Epithelial cell of esophagus (primary cell): ENCODE results near the gene GATA1.

Experiments
- DNase-seq: peaks from one replicate; pipeline ENCODE4 v3.0.0; 2010; ENCODE audit warnings: low read depth
- H3K4me3 ChIP-seq: 2 replicates; pipeline ENCODE4 v1.5.1; 2011; ENCODE audit warnings: mild to moderate bottlenecking, low read length, control low read depth
- TF ChIP-seq, protein P1 (sequence below): IDR thresholded peaks from 2 replicates; pipeline ENCODE4 v1.5.1; 2011; ENCODE audit warnings: low read depth, mild to moderate bottlenecking, low read length, control low read depth, inconsistent platforms; ENCODE audit not compliant: insufficient read depth; ENCODE audit errors: missing control alignments

The GATA1 gene

DNA sequence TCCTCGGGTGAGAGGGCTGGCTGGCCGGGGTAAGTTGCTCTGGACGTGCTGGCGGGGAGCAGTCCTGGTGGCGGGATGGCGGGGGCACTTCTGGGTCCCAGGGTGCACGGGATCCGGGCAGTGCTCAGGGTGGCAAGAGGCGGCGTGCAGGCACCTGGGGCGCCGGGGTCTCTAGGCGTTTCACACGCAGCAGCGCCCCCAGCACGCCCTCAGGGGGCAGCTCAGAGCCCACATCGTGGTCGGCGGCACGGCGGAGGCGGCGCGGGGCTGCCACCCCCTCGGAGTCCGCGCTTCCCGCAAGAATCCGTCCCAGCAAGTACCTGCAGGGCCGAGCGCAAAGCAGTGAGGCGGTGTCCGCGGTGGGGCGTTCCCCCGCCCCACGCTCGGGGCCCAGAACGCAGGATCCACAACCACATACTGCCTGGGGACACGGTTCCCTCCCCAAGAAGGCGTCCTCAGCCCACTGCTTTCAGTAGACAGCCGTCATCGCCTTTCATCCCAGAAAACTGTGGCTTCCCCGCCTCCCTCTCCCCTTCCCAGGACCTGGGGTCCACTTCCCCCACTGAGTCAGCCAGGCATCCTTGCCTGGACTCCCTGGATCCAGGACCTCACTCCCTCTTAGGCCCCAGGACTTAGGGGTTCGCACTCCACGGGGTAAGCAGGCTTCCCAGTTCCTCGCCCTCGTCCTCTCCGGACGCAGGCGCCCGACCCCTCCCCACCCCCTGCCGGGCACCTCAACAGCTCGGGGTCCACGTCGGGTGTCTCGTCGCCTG lies 44.9 kb downstream of the GATA1 start:
- H3K4me3 ChIP-seq = no peak overlapping the region
- DNase-seq = no peak
- TF ChIP-seq, protein P1, sequence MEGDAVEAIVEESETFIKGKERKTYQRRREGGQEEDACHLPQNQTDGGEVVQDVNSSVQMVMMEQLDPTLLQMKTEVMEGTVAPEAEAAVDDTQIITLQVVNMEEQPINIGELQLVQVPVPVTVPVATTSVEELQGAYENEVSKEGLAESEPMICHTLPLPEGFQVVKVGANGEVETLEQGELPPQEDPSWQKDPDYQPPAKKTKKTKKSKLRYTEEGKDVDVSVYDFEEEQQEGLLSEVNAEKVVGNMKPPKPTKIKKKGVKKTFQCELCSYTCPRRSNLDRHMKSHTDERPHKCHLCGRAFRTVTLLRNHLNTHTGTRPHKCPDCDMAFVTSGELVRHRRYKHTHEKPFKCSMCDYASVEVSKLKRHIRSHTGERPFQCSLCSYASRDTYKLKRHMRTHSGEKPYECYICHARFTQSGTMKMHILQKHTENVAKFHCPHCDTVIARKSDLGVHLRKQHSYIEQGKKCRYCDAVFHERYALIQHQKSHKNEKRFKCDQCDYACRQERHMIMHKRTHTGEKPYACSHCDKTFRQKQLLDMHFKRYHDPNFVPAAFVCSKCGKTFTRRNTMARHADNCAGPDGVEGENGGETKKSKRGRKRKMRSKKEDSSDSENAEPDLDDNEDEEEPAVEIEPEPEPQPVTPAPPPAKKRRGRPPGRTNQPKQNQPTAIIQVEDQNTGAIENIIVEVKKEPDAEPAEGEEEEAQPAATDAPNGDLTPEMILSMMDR = no peak

- DNase-seq = no peak
- TF ChIP-seq, protein P1 = no peak
- H3K4me3 ChIP-seq = no peak overlapping the region
Measured at GRCh38 chrX:48831909-48832291, 45.5 kb downstream of the GATA1 start.

DNA sequence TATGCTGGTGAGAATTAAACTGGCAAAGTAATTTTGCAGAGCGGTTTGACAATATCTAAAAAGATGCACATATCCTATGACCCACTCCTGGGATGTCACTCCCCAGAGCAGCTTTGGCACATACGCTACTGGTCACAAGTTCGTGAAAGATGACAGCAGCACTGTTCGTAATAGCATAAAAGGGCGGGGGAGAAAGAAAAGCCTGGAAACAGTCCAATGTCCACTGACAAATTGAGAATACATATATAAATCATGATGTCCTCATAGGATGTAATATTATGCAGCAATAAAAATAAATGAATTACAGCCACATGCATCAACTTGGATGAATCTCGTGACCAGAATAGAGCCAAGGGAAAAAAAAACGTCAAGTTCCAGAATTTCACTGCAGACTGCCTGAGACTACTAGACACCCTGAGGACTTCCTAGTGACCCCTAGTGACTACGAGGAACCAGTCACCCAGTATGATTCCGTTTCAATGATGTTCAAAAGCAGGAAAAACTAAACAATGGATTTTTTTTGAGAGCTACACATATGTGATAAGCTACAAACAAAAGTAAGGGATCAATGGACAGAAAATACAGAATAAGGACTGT lies 47.2 kb downstream of the GATA1 start:
- TF ChIP-seq, protein P1 = no peak
- no peak for DNase-seq
- H3K4me3 ChIP-seq = no peak overlapping the region

DNA sequence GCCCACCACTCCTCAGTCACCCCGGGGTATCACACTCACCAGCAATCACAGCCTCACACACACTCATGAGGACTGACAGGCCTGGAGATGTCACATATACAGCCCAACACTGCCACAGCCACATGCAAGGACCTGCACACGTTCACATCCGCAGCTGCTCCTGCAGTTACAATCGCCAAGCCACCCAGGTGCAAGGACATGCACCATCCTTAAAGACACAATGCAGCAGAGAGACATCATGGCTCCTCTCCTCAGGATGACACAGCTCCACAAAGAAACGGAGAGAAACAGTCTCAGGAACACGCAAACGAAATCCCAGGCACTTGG lies 48.0 kb downstream of the GATA1 start:
- no peak overlapping the region for H3K4me3 ChIP-seq
- TF ChIP-seq, protein P1 = no peak
- peak; percentile 0 for DNase-seq

DNA sequence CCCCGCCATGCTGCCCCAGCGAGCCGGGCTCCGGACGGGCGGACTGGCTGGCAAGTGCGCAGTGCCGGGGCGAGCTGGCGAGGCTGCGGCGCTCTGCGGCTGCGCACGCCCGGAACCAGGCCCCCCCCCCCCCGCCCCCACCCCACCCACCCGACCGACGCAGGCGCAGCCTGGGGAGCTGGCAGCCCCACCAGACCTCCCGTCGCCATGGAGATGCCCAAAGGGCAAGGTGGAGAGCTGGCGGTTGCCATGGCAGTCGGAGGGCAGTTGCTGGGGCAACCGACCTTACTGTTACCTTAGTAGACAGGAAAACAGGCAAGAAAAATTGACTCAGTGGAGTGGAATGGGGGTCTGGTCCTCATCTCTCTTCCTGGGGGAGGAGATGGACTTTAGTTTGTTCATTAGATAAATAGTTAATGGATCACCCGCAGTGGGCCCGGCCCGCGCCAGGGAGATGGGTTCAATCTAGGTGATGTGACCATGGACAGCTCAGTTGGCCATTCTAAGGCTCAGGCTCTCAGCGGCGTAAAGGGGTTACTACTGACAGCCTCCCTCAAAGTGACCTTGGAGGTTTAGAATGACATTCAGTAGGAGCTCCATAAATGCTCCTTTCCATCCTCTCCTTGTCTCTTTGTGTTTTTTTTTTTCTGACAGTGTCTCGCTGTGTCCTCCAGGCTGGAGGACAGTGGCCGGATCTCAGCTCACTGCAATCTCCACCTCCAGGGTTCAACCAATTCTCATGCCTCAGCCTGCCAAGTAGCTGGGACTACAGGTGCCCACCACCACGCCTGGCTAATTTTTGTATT lies 49.3 kb downstream of the GATA1 start, which contains the start of gene PCSK1N:
Gene PCSK1N (minus strand): TSS at position 87 of the 806 bp plus-strand sequence. CDS start 78 bp downstream, at position 9.
- peak within 1 kb of the TSS; percentile 18 for H3K4me3 ChIP-seq
- DNase-seq = peak; percentile 5

GRCh38 chrX:48839686-48840085 lies 53.3 kb downstream of the GATA1 start:
- TF ChIP-seq, protein P1 = no peak

More for the DNA sequence above, 49.3 kb downstream of the GATA1 start, which contains the start of gene PCSK1N:
- TF ChIP-seq, protein P1 = no peak

More at GRCh38 chrX:48839686-48840085, 53.3 kb downstream of the GATA1 start:
- H3K4me3 ChIP-seq = no peak overlapping the region
- no peak for DNase-seq
